Upper lobe of right lung (tissue), 1 donor: ENCODE data around the gene SLC1A2. TPM values are rescaled to one million over a fixed set of nuclear protein-coding genes. Genes with fewer than 3 reads are reported as not detected.

Experiments
- ATAC-seq: fragments of 200-7000 bp; cut with Tn5 transposase; one replicate; pipeline ENCODE4 v1.9.1; 2020; ENCODE audit warnings: mild to moderate bottlenecking, moderate library complexity
- DNase-seq: peaks from one replicate; pipeline ENCODE4 v3.0.0-alpha.2; 2020
- H3K27ac ChIP-seq: fragments of 200-600 bp; one replicate; pipeline ENCODE4 v1.8.0; 2022
- H3K27me3 ChIP-seq: fragments of 200-600 bp; one replicate; pipeline ENCODE4 v1.8.0; 2022; ENCODE audit warnings: mild to moderate bottlenecking
- H3K36me3 ChIP-seq: fragments of 200-600 bp; one replicate; pipeline ENCODE4 v1.8.0; 2022
- H3K4me1 ChIP-seq: fragments of 200-600 bp; one replicate; pipeline ENCODE4 v1.8.0; 2022
- H3K4me3 ChIP-seq: fragments of 200-600 bp; one replicate; pipeline ENCODE4 v1.8.0; 2022; ENCODE audit warnings: mild to moderate bottlenecking
- H3K9me3 ChIP-seq: fragments of 200-600 bp; one replicate; pipeline ENCODE4 v1.8.0; 2022
- CTCF ChIP-seq: fragments of 200-600 bp; IDR thresholded peaks from one replicate; pipeline ENCODE4 v1.8.0; 2022; ENCODE audit warnings: antibody characterized with exemption
- intact Hi-C: fragments of 100-400 bp; cut with DNase I; formaldehyde crosslinking; loops from one replicate; pipeline ENCODE4 v1.11.0; 2022
- total RNA-seq: library from RNA; stranded (reverse); fragmentation: NEBNext Ultra II Directional; extraction: Animal tissue kit (Norgen Biotek cat#: 25700); gene quantifications from one replicate; pipeline ENCODE4 v1.2.1, GENCODE V29; 2021
- donor health status: DM: no; HTN: yes; CAD: no; lungs with severe emphysema.

The SLC1A2 gene
- total RNA-seq, 1 donor from 2014 or later, result 2.5 TPM

GRCh38 chr11:35322318-35322979 is 96.9 kb downstream of the SLC1A2 start:
- no peak for DNase-seq
- intact Hi-C loops, result no loop called here
- Histone ChIP-seq H3K27me3 (no peaks in the 10 kb centered on the region), H3K4me1 (no peaks in the 10 kb centered on the region), H3K9me3 (no peaks in the 10 kb centered on the region), H3K27ac (no peak overlapping the region), H3K4me3 (no peak overlapping the region), H3K36me3 (no peaks in the 10 kb centered on the region)
- TF ChIP-seq CTCF, result no peak
- no peak for ATAC-seq

GRCh38 chr11:35321532-35322317 is 97.6 kb downstream of the SLC1A2 start:
- no peak for TF ChIP-seq CTCF
- ATAC-seq (no peak), DNase-seq (no peak)
- H3K4me3 ChIP-seq, result no peak overlapping the region
- H3K36me3 ChIP-seq, result no peaks in the 10 kb centered on the region
- intact Hi-C loops, result no loop called here
- H3K27ac ChIP-seq, result no peak overlapping the region
- no peaks in the 10 kb centered on the region for H3K4me1 ChIP-seq
- H3K27me3 ChIP-seq, result no peaks in the 10 kb centered on the region
- H3K9me3 ChIP-seq, result no peaks in the 10 kb centered on the region

- intact Hi-C loops, result no loop called here
- Histone ChIP-seq H3K9me3 (no peaks in the 10 kb centered on the region), H3K27ac (no peak overlapping the region), H3K4me1 (no peaks in the 10 kb centered on the region), H3K36me3 (no peaks in the 10 kb centered on the region), H3K4me3 (no peak overlapping the region), H3K27me3 (no peaks in the 10 kb centered on the region)
- ATAC-seq, result no peak
- TF ChIP-seq CTCF, result no peak
- no peak for DNase-seq
Observed at GRCh38 chr11:35321111-35321510, 98.2 kb downstream of the SLC1A2 start.

- Histone ChIP-seq H3K27ac (no peak overlapping the region), H3K9me3 (no peaks in the 10 kb centered on the region), H3K27me3 (no peaks in the 10 kb centered on the region), H3K36me3 (no peaks in the 10 kb centered on the region), H3K4me1 (no peaks in the 10 kb centered on the region), H3K4me3 (no peak overlapping the region)
- ATAC-seq (no peak), DNase-seq (no peak)
- intact Hi-C loops, result no loop called here
- no peak for TF ChIP-seq CTCF
Observed at GRCh38 chr11:35318977-35319925, 100.1 kb downstream of the SLC1A2 start.

GRCh38 chr11:35318309-35318708 is 101.0 kb downstream of the SLC1A2 start:
- no peak overlapping the region for H3K4me3 ChIP-seq
- intact Hi-C loops, result no loop called here
- H3K9me3 ChIP-seq, result no peaks in the 10 kb centered on the region
- no peaks in the 10 kb centered on the region for H3K27me3 ChIP-seq
- no peaks in the 10 kb centered on the region for H3K4me1 ChIP-seq
- H3K36me3 ChIP-seq, result no peaks in the 10 kb centered on the region
- DNase-seq (no peak), ATAC-seq (no peak)
- no peak for TF ChIP-seq CTCF
- H3K27ac ChIP-seq, result no peak overlapping the region
